Urinary bladder (tissue), 4 donors: ENCODE results near the gene MED27. TPM values are rescaled to one million over a fixed set of nuclear protein-coding genes. Genes with fewer than 3 reads are reported as not detected.

Experiments used
- DNase-seq: peaks from one replicate; pipeline ENCODE4 v3.0.0-alpha.2; 2015; ENCODE audit errors: extremely low spot score
- H3K27ac ChIP-seq: one replicate; pipeline ENCODE4 v1.5.1; 2013; ENCODE audit warnings: low read depth, mild to moderate bottlenecking, moderate library complexity
- H3K36me3 ChIP-seq: one replicate; pipeline ENCODE4 v1.6.1; 2013; ENCODE audit warnings: mild to moderate bottlenecking, moderate library complexity; ENCODE audit not compliant: insufficient read depth
- H3K4me1 ChIP-seq: one replicate; pipeline ENCODE4 v1.6.1; 2013; ENCODE audit warnings: mild to moderate bottlenecking, moderate library complexity; ENCODE audit not compliant: insufficient read depth
- H3K4me3 ChIP-seq: one replicate; pipeline ENCODE4 v1.5.1; 2013; ENCODE audit warnings: low read depth, low read length
- WGBS: extraction: QIAGEN DNeasy Blood & Tissue Kit; methylation state at CpG from one replicate; pipeline ENCODE4 v1.1.7; 2013; 5-methylcytosine and 5-hydroxymethylcytosine counted together
- polyA plus RNA-seq: library from polyadenylated mRNA; stranded (reverse); fragments of 200-250 nt; gene quantifications from one replicate; pipeline ENCODE4 v1.2.3, GENCODE V29; 2013
- total RNA-seq: library from RNA; depleted of rRNA; stranded (reverse); fragments of >200 nt; gene quantifications from one replicate; pipeline ENCODE4 v1.2.3, GENCODE V29; 2014
- donor health status: healthy with polysubstance abuse.
- donor health status: healthy.

The MED27 gene
- total and polyA plus RNA-seq, 2 donors = 7.7 to 26.6 TPM

- WGBS = 92% methylated on average over 18 of the region's 18 CpGs
- Histone ChIP-seq H3K36me3 (no peaks in the 10 kb centered on the region), H3K4me1 (no peaks in the 10 kb centered on the region), H3K27ac (no peak overlapping the region), H3K4me3 (no peak overlapping the region)
- DNase-seq = no peak
Observed at GRCh38 chr9:131847665-131848354, 231.9 kb downstream of the MED27 start.

- Histone ChIP-seq H3K36me3 (no peaks in the 10 kb centered on the region), H3K4me3 (no peak overlapping the region), H3K4me1 (no peaks in the 10 kb centered on the region), H3K27ac (no peak overlapping the region)
- WGBS = 68% methylated on average over 29 of the region's 29 CpGs
- DNase-seq = no peak
Observed at GRCh38 chr9:131845305-131846298, 234.1 kb downstream of the MED27 start.

- no peak overlapping the region for H3K4me3 ChIP-seq
- no peak overlapping the region for H3K27ac ChIP-seq
- H3K36me3 ChIP-seq = no peaks in the 10 kb centered on the region
- 96% methylated on average over 4 of the region's 4 CpGs for WGBS
- H3K4me1 ChIP-seq = no peaks in the 10 kb centered on the region
- DNase-seq = no peak
Observed at GRCh38 chr9:131844745-131845118, 234.9 kb downstream of the MED27 start.

- no peaks in the 10 kb centered on the region for H3K4me1 ChIP-seq
- 90% methylated on average over 33 of the region's 33 CpGs for WGBS
- no peaks in the 10 kb centered on the region for H3K36me3 ChIP-seq
- no peak overlapping the region for H3K4me3 ChIP-seq
- no peak overlapping the region for H3K27ac ChIP-seq
- no peak for DNase-seq
Observed at GRCh38 chr9:131843989-131844744, 235.5 kb downstream of the MED27 start.

GRCh38 chr9:131841765-131842318 lies 237.8 kb downstream of the MED27 start:
- WGBS = 80% methylated on average over 30 of the region's 30 CpGs
- Histone ChIP-seq H3K4me3 (no peak overlapping the region), H3K36me3 (no peaks in the 10 kb centered on the region), H3K27ac (no peak overlapping the region), H3K4me1 (no peaks in the 10 kb centered on the region)
- DNase-seq = no peak

- H3K4me1 ChIP-seq = no peaks in the 10 kb centered on the region
- H3K36me3 ChIP-seq = no peaks in the 10 kb centered on the region
- DNase-seq = no peak
- H3K27ac ChIP-seq = no peak overlapping the region
- WGBS = 92% methylated on average over 25 of the region's 25 CpGs
- H3K4me3 ChIP-seq = no peak overlapping the region
Observed at GRCh38 chr9:131840751-131841702, 238.6 kb downstream of the MED27 start.

GRCh38 chr9:131840220-131840619 lies 239.4 kb downstream of the MED27 start:
- Histone ChIP-seq H3K4me3 (no peak overlapping the region), H3K36me3 (no peaks in the 10 kb centered on the region), H3K27ac (no peak overlapping the region), H3K4me1 (no peaks in the 10 kb centered on the region)
- DNase-seq = no peak
- WGBS = 91% methylated on average over 8 of the region's 8 CpGs

- Histone ChIP-seq H3K36me3 (no peaks in the 10 kb centered on the region), H3K4me1 (no peaks in the 10 kb centered on the region), H3K27ac (no peak overlapping the region), H3K4me3 (no peak overlapping the region)
- no peak for DNase-seq
- WGBS = 76% methylated on average over 22 of the region's 22 CpGs
Observed at GRCh38 chr9:131839281-131840084, 240.2 kb downstream of the MED27 start.

GRCh38 chr9:131838530-131839280 lies 241.0 kb downstream of the MED27 start:
- H3K4me1 ChIP-seq = no peaks in the 10 kb centered on the region
- H3K36me3 ChIP-seq = no peaks in the 10 kb centered on the region
- DNase-seq = no peak
- no peak overlapping the region for H3K27ac ChIP-seq
- H3K4me3 ChIP-seq = no peak overlapping the region
- 66% methylated on average over 22 of the region's 22 CpGs for WGBS

- Histone ChIP-seq H3K4me1 (no peaks in the 10 kb centered on the region), H3K27ac (no peak overlapping the region), H3K36me3 (no peaks in the 10 kb centered on the region), H3K4me3 (no peak overlapping the region)
- no peak for DNase-seq
- 43% methylated on average over 10 of the region's 10 CpGs for WGBS
Observed at GRCh38 chr9:131837836-131838235, 241.8 kb downstream of the MED27 start.

- Histone ChIP-seq H3K4me3 (no peak overlapping the region), H3K4me1 (no peaks in the 10 kb centered on the region), H3K27ac (no peak overlapping the region), H3K36me3 (no peaks in the 10 kb centered on the region)
- DNase-seq = no peak
- 74% methylated on average over 10 of the region's 10 CpGs for WGBS
Observed at GRCh38 chr9:131837316-131837715, 242.4 kb downstream of the MED27 start.
